Panc1 (cell line): ENCODE results near the gene KCNK15.

Experiments used
- CTCF ChIP-seq: fragments of 450-650 bp; IDR thresholded peaks from 2 replicates; pipeline ENCODE4 v1.5.1; 2017; ENCODE audit warnings: mild to moderate bottlenecking
- SIN3A ChIP-seq: IDR thresholded peaks from 2 replicates; pipeline ENCODE4 v1.6.1; 2012; ENCODE audit warnings: low read depth, mild to moderate bottlenecking, low read length, moderate library complexity, borderline replicate concordance; ENCODE audit not compliant: insufficient read depth
- TCF7L2 ChIP-seq: IDR thresholded peaks from 2 replicates; pipeline ENCODE4 v1.6.1; 2011; ENCODE audit warnings: mild to moderate bottlenecking, low read depth, low read length, inconsistent platforms

- no peak for TF ChIP-seq CTCF
- TF ChIP-seq SIN3A = no peak
- no peak for TF ChIP-seq TCF7L2
Observed at GRCh38 chr20:44743080-44743701, 2.5 kb upstream of the KCNK15 start.
